Measurements from ENCODE around the gene VAC14.
A peak's percentile ranks its signal among the peaks of the same experiment; 100 is the strongest.

The VAC14 gene

GRCh38 chr16:70692873-70693671 is 107.9 kb downstream of the VAC14 start:
- ChIA-PET POLR2A (no interaction called here), CTCF (interaction anchor here (0.6 kb wide), 1 partner anchor 25 kb away, joined by 8 read pairs; no protein-coding TSS in a partner anchor)
- TF ChIP-seq L3MBTL2 (conservative IDR thresholded peaks at IDR 0.05) (no peak), LEF1 (IDR thresholded peaks at IDR 0.05; ENCODE audit: borderline replicate concordance) (no peak), ARNT (IDR thresholded peaks at IDR 0.05) (no peak), ZNF384 (IDR thresholded peaks at IDR 0.05) (no peak), NFRKB (IDR thresholded peaks at IDR 0.05) (no peak), CTBP1 (IDR thresholded peaks at IDR 0.05; ENCODE audit: borderline replicate concordance) (no peak), SUZ12 (IDR thresholded peaks at IDR 0.05) (no peak), HDGF (IDR thresholded peaks at IDR 0.05; ENCODE audit: borderline replicate concordance) (no peak), TARDBP (IDR thresholded peaks at IDR 0.05) (no peak), BHLHE40 (IDR thresholded peaks at IDR 0.05; ENCODE audit: borderline replicate concordance) (no peak), PKNOX1 (IDR thresholded peaks at IDR 0.05) (no peak), SP1 (IDR thresholded peaks at IDR 0.05) (no peak), ELF4 (IDR thresholded peaks at IDR 0.05) (no peak)
- DNase-seq (ENCODE audit: extremely low spot score): no peak

GRCh38 chr16:70692130-70692872 is 108.7 kb downstream of the VAC14 start:
- CTCF ChIA-PET: interaction anchor here (0.6 kb wide), 1 partner anchor 24 kb away, joined by 8 read pairs; no protein-coding TSS in a partner anchor
- TF ChIP-seq TARDBP (IDR thresholded peaks at IDR 0.05) (no peak), SUZ12 (IDR thresholded peaks at IDR 0.05) (no peak), L3MBTL2 (conservative IDR thresholded peaks at IDR 0.05) (no peak), ZNF384 (IDR thresholded peaks at IDR 0.05) (no peak), ELF4 (IDR thresholded peaks at IDR 0.05) (no peak)
- no peak for DNase-seq (ENCODE audit: extremely low spot score)
- POLR2A ChIA-PET: no interaction called here

GRCh38 chr16:70691223-70692129 is 109.5 kb downstream of the VAC14 start:
- ChIA-PET POLR2A (no interaction called here), CTCF (no interaction called here)
- TF ChIP-seq ELF4 (IDR thresholded peaks at IDR 0.05): no peak
- TF ChIP-seq PKNOX1 (IDR thresholded peaks at IDR 0.05): peak; percentile 38
- no peak for TF ChIP-seq FOXM1 (IDR thresholded peaks at IDR 0.05; ENCODE audit: borderline replicate concordance)
- no peak for TF ChIP-seq ZNF384 (IDR thresholded peaks at IDR 0.05)
- TF ChIP-seq HDGF (IDR thresholded peaks at IDR 0.05; ENCODE audit: borderline replicate concordance): no peak
- TF ChIP-seq NFRKB (IDR thresholded peaks at IDR 0.05): no peak
- no peak for TF ChIP-seq SP1 (IDR thresholded peaks at IDR 0.05)
- no peak for DNase-seq (ENCODE audit: extremely low spot score)

GRCh38 chr16:70689970-70690891 is 110.7 kb downstream of the VAC14 start:
- DNase-seq (ENCODE audit: extremely low spot score): no peak
- ChIA-PET POLR2A (no interaction called here), CTCF (no interaction called here)

More at GRCh38 chr16:70689970-70690891, 110.7 kb downstream of the VAC14 start:
- TF ChIP-seq ARNT (IDR thresholded peaks at IDR 0.05) (no peak), L3MBTL2 (conservative IDR thresholded peaks at IDR 0.05) (no peak), LEF1 (IDR thresholded peaks at IDR 0.05; ENCODE audit: borderline replicate concordance) (no peak), SUZ12 (IDR thresholded peaks at IDR 0.05) (no peak), FOXK2 (IDR thresholded peaks at IDR 0.05) (no peak), BHLHE40 (IDR thresholded peaks at IDR 0.05; ENCODE audit: borderline replicate concordance) (no peak), SP1 (IDR thresholded peaks at IDR 0.05) (no peak), PKNOX1 (IDR thresholded peaks at IDR 0.05) (no peak), TARDBP (IDR thresholded peaks at IDR 0.05) (no peak)
